GM21737 (cell line): ENCODE data around the gene OR5C1.
"Not testable (repeated sequence)": the region's sequence is repeated elsewhere in the genome, so short reads cannot be mapped to it uniquely, and the experiment has no call there.

Experiments used
- ATAC-seq: cut with Tn5 transposase; IDR thresholded peaks from one replicate; pipeline ENCODE4 v1.9.1; 2021; ENCODE audit warnings: mild to moderate bottlenecking, moderate library complexity; ENCODE audit not compliant: unreplicated experiment

The OR5C1 gene

DNA sequence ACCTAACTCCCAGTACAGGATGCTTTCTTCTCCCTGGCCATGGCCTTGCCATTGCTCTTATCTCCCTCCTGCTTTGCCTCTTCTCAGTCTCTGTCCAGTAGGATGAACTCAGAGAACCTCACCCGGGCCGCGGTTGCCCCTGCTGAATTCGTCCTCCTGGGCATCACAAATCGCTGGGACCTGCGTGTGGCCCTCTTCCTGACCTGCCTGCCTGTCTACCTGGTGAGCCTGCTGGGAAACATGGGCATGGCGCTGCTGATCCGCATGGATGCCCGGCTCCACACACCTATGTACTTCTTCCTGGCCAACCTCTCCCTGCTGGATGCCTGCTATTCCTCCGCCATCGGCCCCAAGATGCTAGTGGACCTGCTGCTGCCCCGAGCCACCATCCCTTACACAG, at the start of gene OR5C1:
Gene OR5C1 (plus strand): TSS at position 103 of the 400 bp plus-strand sequence. CDS start 0 bp downstream, at position 103.
- ATAC-seq: no peak

DNA sequence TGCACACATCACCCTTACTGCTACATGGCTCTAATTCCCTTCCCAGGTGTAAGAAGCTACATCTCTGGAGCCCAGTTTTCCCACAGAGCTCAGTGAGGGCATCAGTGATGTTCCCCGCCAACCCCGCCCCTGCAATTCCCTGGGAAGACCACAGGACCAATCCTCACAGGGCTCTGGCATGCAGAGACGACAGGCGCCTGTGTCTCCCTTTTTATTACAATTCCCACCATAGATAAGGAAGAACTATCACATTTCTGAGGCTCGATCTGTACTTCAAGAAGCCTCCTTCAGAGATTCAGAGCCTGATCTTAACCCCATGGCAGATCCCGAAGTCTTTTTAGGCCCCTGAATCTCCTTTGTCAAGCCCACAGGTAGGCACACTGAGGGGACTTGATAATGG, 46.7 kb upstream of the OR5C1 start, which contains the start of gene OR1L6:
Gene OR1L6 (plus strand): TSS at position 301 of the 400 bp plus-strand sequence. CDS start 7,545 bp downstream, outside the sequence.
- ATAC-seq: no peak

GRCh38 chr9:122754825-122755224, 33.9 kb upstream of the OR5C1 start:
- ATAC-seq: no peak

DNA sequence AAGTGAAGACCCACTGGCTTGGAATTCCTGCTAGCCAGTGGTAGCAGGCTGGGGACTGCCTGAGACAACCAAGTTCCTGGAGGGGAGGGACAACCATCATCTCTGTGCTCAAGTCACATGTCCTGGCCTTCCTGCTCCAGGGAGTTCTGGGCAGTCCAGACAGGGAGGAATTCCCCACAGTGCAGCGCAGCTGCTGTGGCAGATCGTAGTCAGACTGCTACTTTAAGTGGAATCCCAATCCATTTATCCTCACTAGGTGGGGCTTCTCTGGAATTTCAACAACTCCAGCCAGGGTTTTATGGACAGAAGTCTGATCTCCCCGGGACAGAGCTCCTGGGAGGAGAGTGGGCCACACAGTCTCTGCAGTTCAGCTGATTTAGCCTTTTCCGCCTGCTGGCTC, 20.9 kb upstream of the OR5C1 start:
- ATAC-seq: no peak

DNA sequence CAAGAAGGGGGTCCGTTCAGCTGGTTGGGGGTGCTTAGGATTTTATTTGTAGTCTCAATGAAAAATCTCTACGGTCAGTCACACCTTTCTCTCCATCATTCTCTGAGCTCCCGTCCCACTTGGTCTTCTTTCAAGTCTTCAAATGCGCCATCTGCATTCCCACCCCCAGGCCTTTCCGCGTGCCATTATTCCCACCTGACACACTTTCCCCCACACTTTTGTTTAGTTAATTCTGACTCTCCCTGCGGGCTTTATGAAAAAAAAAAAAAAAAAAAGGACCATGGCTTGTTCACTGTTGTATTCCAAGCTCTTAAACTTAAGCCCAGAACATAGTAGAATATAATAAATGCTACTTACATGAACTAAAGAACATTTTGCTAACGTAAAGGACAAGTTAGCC, 11.7 kb upstream of the OR5C1 start:
- no peak for ATAC-seq

DNA sequence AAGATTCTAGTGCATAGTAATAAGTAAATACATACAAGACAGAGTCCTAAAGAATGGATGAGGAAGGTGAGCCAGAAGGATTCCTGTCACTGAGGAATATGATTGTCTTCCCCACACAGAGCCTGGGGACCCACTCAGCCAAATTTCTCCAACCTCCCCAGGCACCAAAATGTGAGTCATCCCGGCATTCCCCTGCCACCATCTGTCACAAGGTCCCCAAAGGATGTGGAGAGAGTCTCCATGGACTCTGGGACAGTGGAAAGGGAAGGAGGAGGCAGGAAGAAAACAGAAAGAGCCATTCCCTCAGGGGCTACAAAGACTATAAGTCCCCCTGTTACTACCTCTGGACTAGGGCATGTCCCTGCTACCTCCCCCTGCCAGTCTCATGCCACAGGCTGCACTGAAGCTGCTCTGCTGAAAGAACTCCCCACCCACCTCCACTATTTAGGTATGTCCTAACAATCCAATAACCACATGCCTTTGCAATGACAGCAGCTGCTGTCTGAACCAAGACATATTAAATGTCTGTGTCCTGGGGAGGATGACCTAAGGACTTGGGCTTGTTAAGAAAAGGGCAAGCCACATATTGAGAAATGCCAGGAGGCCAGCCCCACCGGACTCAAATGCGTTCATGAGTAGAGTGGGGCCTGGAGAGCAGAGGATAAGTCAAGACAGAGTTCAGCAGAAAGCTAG, 10.7 kb upstream of the OR5C1 start:
- no peak for ATAC-seq

GRCh38 chr9:122779181-122779580, 9.6 kb upstream of the OR5C1 start:
- no peak for ATAC-seq

GRCh38 chr9:122780026-122780425, 8.7 kb upstream of the OR5C1 start:
- ATAC-seq: no peak

DNA sequence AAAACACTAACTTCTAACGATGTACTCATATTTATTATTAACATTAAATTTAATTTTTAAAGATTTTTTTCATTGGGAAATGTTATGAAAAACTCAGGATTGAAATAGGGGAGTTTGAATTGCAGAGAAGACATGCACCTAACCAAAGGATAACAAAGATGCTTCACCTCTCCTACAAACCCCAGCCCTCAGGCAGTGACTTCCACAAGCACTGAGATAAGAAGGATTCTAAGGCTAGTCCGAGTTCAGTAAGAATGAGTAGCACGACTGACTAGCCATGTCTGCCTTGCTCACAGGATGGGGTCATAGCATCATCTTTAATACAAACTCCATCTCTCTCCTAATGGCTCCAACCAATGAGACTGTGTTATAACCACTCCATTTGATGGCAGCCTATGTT, 7.1 kb upstream of the OR5C1 start:
- no peak for ATAC-seq

DNA sequence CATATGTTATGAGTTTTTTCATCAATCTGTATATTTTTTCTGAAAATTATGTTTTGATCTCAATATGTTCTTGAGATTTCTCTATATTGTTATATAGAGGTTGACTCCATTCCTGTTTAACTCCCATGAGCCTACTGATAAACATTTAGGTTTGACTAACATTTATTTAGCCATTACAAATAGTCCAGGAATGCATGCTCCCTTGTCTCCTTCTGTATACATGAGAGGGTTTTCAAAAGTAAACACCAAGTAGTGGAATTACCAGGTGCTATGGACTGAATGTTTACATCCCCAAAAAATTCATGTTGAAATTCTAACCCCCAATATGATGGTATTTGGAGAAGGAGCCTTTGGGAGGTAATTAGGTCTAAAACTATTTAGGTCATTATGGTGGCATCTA, 3.5 kb upstream of the OR5C1 start:
- ATAC-seq: no peak

DNA sequence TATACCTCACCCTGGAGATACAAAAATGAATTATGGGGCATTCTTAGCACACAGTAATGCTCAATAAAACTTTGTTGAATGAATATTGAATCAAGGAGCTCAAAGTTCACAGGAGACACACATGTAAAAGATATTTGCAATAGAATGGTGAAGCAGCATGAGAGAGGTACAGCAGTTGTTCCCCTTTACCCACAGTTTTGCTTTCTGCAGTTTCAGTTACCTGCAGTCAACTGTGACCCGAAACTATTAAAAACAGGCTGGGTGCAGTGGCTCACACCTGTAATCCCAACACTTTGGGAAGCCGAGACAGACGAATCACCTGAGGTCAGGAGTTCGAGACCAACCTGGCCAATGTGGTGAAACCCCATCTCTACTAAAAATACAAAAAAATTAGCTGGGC, 2.4 kb upstream of the OR5C1 start:
- no peak for ATAC-seq

GRCh38 chr9:122789256-122790046, 718 bp downstream of the OR5C1 start:
- ATAC-seq: no peak

GRCh38 chr9:122791872-122792669, 3.3 kb downstream of the OR5C1 start:
- ATAC-seq: no peak

GRCh38 chr9:122797316-122798063, 8.8 kb downstream of the OR5C1 start:
- ATAC-seq: no peak

DNA sequence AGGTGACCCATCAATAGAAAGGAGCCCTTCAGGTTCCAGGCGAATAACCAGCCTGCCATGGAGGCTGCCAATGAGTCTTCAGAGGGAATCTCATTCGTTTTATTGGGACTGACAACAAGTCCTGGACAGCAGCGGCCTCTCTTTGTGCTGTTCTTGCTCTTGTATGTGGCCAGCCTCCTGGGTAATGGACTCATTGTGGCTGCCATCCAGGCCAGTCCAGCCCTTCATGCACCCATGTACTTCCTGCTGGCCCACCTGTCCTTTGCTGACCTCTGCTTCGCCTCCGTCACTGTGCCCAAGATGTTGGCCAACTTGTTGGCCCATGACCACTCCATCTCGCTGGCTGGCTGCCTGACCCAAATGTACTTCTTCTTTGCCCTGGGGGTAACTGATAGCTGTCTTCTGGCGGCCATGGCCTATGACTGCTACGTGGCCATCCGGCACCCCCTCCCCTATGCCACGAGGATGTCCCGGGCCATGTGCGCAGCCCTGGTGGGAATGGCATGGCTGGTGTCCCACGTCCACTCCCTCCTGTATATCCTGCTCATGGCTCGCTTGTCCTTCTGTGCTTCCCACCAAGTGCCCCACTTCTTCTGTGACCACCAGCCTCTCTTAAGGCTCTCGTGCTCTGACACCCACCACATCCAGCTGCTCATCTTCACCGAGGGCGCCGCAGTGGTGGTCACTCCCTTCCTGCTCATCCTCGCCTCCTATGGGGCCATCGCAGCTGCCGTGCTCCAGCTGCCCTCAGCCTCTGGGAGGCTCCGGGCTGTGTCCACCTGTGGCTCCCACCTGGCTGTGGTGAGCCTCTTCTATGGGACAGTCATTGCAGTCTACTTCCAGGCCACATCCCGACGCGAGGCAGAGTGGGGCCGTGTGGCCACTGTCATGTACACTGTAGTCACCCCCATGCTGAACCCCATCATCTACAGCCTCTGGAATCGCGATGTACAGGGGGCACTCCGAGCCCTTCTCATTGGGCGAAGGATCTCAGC, 11.6 kb downstream of the OR5C1 start, which contains the start of gene OR1K1:
Gene OR1K1 (plus strand): TSS at position 58 of the 995 bp plus-strand sequence. CDS start 0 bp downstream, at position 58.
- no peak for ATAC-seq

DNA sequence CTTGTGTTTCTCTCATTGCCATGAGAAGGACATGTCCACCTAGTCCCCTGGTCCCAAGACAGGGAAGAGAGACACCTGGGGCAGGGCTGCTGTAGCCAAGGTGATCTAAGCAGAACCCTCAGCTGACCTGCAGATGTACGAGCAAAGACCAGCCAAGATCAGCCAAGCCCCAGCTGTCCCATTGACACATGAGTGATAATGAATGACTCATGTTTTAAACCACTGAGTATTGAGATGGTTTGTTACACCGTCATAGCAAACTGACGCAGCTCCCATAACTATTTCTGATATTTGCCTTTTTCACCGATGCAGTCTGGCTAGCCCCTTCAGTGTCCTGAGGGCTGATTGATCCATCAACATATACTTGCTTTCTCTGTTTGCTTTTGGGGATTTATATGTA, 17.9 kb downstream of the OR5C1 start:
- no peak for ATAC-seq

- no peak for ATAC-seq
Measured at GRCh38 chr9:122807271-122807900, 18.7 kb downstream of the OR5C1 start.

- no peak for ATAC-seq
Measured at GRCh38 chr9:122808141-122808540, 19.4 kb downstream of the OR5C1 start.

DNA sequence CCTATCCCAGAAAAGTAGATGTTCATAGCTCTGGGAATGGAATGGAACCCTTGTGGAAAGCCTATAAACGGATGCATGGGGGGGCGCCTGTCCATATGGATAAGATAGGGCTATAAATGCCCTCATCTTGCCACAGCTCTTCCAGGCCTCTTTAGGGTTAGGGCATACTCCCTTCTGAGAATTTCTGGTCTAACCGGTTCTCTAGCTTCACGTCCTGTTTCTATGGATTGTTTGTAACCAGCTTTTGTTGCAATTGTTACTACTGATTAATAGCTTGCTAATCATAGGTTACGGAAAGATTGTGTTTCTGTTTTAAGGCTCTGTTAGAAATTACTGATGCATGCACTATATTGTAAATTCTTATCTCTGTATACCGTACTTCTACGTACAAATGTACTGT, 20.5 kb downstream of the OR5C1 start:
- not testable (repeated sequence) for ATAC-seq
